ENCODE data around the gene SLC9A4.

SLC9A4 gene

GRCh38 chr2:102438111-102438510 lies 34.9 kb upstream of the SLC9A4 start:
- no peak for DNase-seq (ENCODE audit: low read depth)
- H3K4me3 ChIP-seq (ENCODE audit: low read depth, low read length) = no peak overlapping the region
- TF ChIP-seq CTCF (conservative IDR thresholded peaks at IDR 0.05; ENCODE audit: low read depth, low read length) = no peak

GRCh38 chr2:102438578-102438977 lies 34.4 kb upstream of the SLC9A4 start:
- TF ChIP-seq CTCF (conservative IDR thresholded peaks at IDR 0.05; ENCODE audit: low read depth, low read length) = no peak
- no peak overlapping the region for H3K4me3 ChIP-seq (ENCODE audit: low read depth, low read length)
- no peak for DNase-seq (ENCODE audit: low read depth)

- peak; percentile 93 for DNase-seq (ENCODE audit: low read depth)
- H3K4me3 ChIP-seq (ENCODE audit: low read depth, low read length) = no peak overlapping the region
- TF ChIP-seq CTCF (conservative IDR thresholded peaks at IDR 0.05; ENCODE audit: low read depth, low read length) = no peak
These were observed 33.8 kb upstream of the SLC9A4 start for GRCh38 chr2:102439065-102439695.

GRCh38 chr2:102442967-102443828 lies 29.8 kb upstream of the SLC9A4 start:
- peak; percentile 76 for DNase-seq (ENCODE audit: low read depth)
- no peak overlapping the region for H3K4me3 ChIP-seq (ENCODE audit: low read depth, low read length)
- TF ChIP-seq CTCF (conservative IDR thresholded peaks at IDR 0.05; ENCODE audit: low read depth, low read length) = peak; percentile 74

- H3K4me3 ChIP-seq (ENCODE audit: low read depth, low read length) = no peak overlapping the region
- no peak for DNase-seq (ENCODE audit: low read depth)
- TF ChIP-seq CTCF (conservative IDR thresholded peaks at IDR 0.05; ENCODE audit: low read depth, low read length) = no peak
These were observed 28.8 kb upstream of the SLC9A4 start for GRCh38 chr2:102444233-102444632.

- DNase-seq (ENCODE audit: low read depth) = no peak
- TF ChIP-seq CTCF (conservative IDR thresholded peaks at IDR 0.05; ENCODE audit: low read depth, low read length) = no peak
- no peak overlapping the region for H3K4me3 ChIP-seq (ENCODE audit: low read depth, low read length)
These were observed 26.1 kb upstream of the SLC9A4 start for GRCh38 chr2:102446936-102447335.
